ENCODE measurements around the gene LCNL1.
A peak's percentile ranks its signal among the peaks of the same experiment; 100 is the strongest.

The LCNL1 gene

GRCh38 chr9:136982232-136983051 lies at the start of gene LCNL1:
LCNL1 (plus strand) TSS chr9:136982993; CDS start chr9:136983587, 594 bp downstream.
- DNase-seq (ENCODE audit: low read depth) = no peak

- DNase-seq (ENCODE audit: low read depth) = no peak
These were observed 48.5 kb upstream of the LCNL1 start for GRCh38 chr9:136934277-136934676.

GRCh38 chr9:136935651-136936050 lies 47.1 kb upstream of the LCNL1 start:
- no peak for DNase-seq (ENCODE audit: low read depth)

- no peak for DNase-seq (ENCODE audit: low read depth)
These were observed 46.1 kb upstream of the LCNL1 start for GRCh38 chr9:136936645-136937170.

GRCh38 chr9:136937186-136938001 lies 45.4 kb upstream of the LCNL1 start:
- no peak for DNase-seq (ENCODE audit: low read depth)

- no peak for DNase-seq (ENCODE audit: low read depth)
These were observed 43.3 kb upstream of the LCNL1 start for GRCh38 chr9:136939431-136939995.

- DNase-seq (ENCODE audit: low read depth) = no peak
These were observed 42.7 kb upstream of the LCNL1 start for GRCh38 chr9:136939996-136940525.

GRCh38 chr9:136940526-136941230 lies 42.1 kb upstream of the LCNL1 start:
- no peak for DNase-seq (ENCODE audit: low read depth)

- no peak for DNase-seq (ENCODE audit: low read depth)
These were observed 41.3 kb upstream of the LCNL1 start for GRCh38 chr9:136941231-136942111.

- no peak for DNase-seq (ENCODE audit: low read depth)
These were observed 40.5 kb upstream of the LCNL1 start for GRCh38 chr9:136942112-136942880.

- DNase-seq (ENCODE audit: low read depth) = no peak
These were observed 39.9 kb upstream of the LCNL1 start for GRCh38 chr9:136942881-136943230.

- DNase-seq (ENCODE audit: low read depth) = no peak
These were observed 39.2 kb upstream of the LCNL1 start for GRCh38 chr9:136943291-136944211.

- no peak for DNase-seq (ENCODE audit: low read depth)
These were observed 38.6 kb upstream of the LCNL1 start for GRCh38 chr9:136944212-136944518.

GRCh38 chr9:136944519-136945332 lies 38.1 kb upstream of the LCNL1 start, which contains the start of the genes C8G and FBXW5:
C8G (plus strand) TSS chr9:136945243; CDS start chr9:136945321, 78 bp downstream.
FBXW5 (minus strand) TSS chr9:136944738; CDS start chr9:136944083, 655 bp downstream.
- peak; percentile 55 for DNase-seq (ENCODE audit: low read depth)

GRCh38 chr9:136945333-136946227 lies 37.2 kb upstream of the LCNL1 start:
- DNase-seq (ENCODE audit: low read depth) = no peak

- DNase-seq (ENCODE audit: low read depth) = no peak
These were observed 36.4 kb upstream of the LCNL1 start for GRCh38 chr9:136946228-136947027.

Measured in HS-27A (cell line).